Femur (tissue), 1 donor: ENCODE results near the gene FBRSL1.
A peak's percentile ranks its signal among the peaks of the same experiment; 100 is the strongest.

Experiments used
- DNase-seq: peaks from one replicate; pipeline ENCODE4 v3.0.0-alpha.2; 2017

Gene FBRSL1

GRCh38 chr12:132560614-132561426 lies 70.9 kb downstream of the FBRSL1 start:
- DNase-seq: peak; percentile 83
